Pons (tissue), 1 donor: Measurements from ENCODE around the gene SSU72.

Source experiments
- DNase-seq: peaks from one replicate; pipeline ENCODE4 v3.0.0-alpha.2; 2016; ENCODE audit warnings: low spot score

The SSU72 gene

GRCh38 chr1:1610796-1611195 lies 36.1 kb upstream of the SSU72 start:
- DNase-seq, result no peak

- DNase-seq, result no peak
Measured at GRCh38 chr1:1609822-1610485, 35.3 kb upstream of the SSU72 start.

GRCh38 chr1:1606232-1606631 lies 31.6 kb upstream of the SSU72 start:
- no peak for DNase-seq

- no peak for DNase-seq
Measured at GRCh38 chr1:1605724-1606123, 31.1 kb upstream of the SSU72 start.

- DNase-seq, result no peak
Measured at GRCh38 chr1:1605034-1605591, 30.4 kb upstream of the SSU72 start.

GRCh38 chr1:1604374-1605033 lies 29.8 kb upstream of the SSU72 start:
- no peak for DNase-seq

GRCh38 chr1:1603671-1604373 lies 29.2 kb upstream of the SSU72 start:
- DNase-seq, result no peak

GRCh38 chr1:1602968-1603506 lies 28.4 kb upstream of the SSU72 start:
- no peak for DNase-seq

- no peak for DNase-seq
Measured at GRCh38 chr1:1602304-1602967, 27.8 kb upstream of the SSU72 start.

GRCh38 chr1:1601564-1602303 lies 27.1 kb upstream of the SSU72 start:
- DNase-seq, result no peak

- no peak for DNase-seq
Measured at GRCh38 chr1:1600861-1601563, 26.3 kb upstream of the SSU72 start.

GRCh38 chr1:1599935-1600860 lies 25.5 kb upstream of the SSU72 start, which contains the start of gene FNDC10:
Gene FNDC10, minus strand, starts transcription at chr1:1600135. Its CDS starts 120 bp downstream, at chr1:1600015.
- DNase-seq, result no peak

GRCh38 chr1:1599030-1599934 lies 24.6 kb upstream of the SSU72 start:
- no peak for DNase-seq

- DNase-seq, result no peak
Measured at GRCh38 chr1:1598720-1599029, 24.0 kb upstream of the SSU72 start.

- no peak for DNase-seq
Measured at GRCh38 chr1:1598051-1598719, 23.5 kb upstream of the SSU72 start.

- no peak for DNase-seq
Measured at GRCh38 chr1:1597275-1597930, 22.7 kb upstream of the SSU72 start.

GRCh38 chr1:1596493-1597274 lies 22.0 kb upstream of the SSU72 start:
- DNase-seq, result no peak
